ENCODE results near the gene MAFF.

Gene MAFF

GRCh38 chr22:38213319-38213989 lies 11.7 kb downstream of the MAFF start:
- H3K4me3 ChIP-seq (ENCODE audit: low read depth, low read length), result no peak overlapping the region
- no peak for DNase-seq (ENCODE audit: low read depth)
- TF ChIP-seq, protein P1, sequence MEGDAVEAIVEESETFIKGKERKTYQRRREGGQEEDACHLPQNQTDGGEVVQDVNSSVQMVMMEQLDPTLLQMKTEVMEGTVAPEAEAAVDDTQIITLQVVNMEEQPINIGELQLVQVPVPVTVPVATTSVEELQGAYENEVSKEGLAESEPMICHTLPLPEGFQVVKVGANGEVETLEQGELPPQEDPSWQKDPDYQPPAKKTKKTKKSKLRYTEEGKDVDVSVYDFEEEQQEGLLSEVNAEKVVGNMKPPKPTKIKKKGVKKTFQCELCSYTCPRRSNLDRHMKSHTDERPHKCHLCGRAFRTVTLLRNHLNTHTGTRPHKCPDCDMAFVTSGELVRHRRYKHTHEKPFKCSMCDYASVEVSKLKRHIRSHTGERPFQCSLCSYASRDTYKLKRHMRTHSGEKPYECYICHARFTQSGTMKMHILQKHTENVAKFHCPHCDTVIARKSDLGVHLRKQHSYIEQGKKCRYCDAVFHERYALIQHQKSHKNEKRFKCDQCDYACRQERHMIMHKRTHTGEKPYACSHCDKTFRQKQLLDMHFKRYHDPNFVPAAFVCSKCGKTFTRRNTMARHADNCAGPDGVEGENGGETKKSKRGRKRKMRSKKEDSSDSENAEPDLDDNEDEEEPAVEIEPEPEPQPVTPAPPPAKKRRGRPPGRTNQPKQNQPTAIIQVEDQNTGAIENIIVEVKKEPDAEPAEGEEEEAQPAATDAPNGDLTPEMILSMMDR (IDR thresholded peaks at IDR 0.05; ENCODE audit: control insufficient read depth, extremely low read depth, insufficient read depth), result no peak

DNA sequence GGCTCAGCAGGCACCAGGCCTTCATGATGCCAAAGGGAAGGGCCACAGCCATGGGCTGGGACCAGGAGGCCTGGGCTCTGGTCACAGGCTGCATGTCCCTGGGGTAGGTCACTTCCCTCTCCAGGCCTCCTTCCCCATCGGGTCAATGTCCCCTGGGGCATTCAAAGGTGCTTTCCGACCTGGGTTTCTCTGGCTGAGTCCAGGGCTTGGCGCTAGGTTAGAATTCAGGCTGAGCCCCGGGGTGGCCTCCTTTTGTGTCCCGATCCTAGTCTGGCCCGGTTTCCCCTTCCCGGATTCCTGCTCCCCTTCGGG lies 12.2 kb downstream of the MAFF start:
- TF ChIP-seq, protein P1 (IDR thresholded peaks at IDR 0.05; ENCODE audit: control insufficient read depth, extremely low read depth, insufficient read depth), result no peak
- no peak for DNase-seq (ENCODE audit: low read depth)

DNA sequence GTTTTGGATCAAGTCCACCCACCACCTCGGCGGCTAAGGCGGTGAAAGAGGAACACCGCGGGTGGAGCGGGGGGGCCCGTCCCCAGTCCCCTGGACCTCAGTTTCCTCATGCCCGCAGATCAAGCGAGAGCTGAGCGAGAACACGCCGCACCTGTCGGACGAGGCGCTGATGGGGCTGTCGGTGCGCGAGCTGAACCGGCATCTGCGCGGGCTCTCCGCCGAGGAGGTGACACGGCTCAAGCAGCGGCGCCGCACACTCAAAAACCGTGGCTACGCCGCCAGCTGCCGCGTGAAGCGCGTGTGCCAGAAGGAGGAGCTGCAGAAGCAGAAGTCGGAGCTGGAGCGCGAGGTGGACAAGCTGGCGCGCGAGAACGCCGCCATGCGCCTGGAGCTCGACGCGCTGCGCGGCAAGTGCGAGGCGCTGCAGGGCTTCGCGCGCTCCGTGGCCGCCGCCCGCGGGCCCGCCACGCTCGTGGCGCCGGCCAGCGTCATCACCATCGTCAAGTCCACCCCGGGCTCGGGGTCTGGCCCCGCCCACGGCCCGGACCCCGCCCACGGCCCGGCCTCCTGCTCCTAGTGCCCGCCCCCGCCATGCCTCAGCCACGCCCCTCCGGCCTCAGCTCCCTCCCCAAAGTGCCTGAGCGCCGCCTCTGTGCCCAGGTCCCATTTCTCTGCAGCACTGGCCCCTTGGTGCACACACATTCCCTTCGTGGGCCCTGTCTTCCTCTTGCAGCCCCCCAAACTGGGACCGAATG lies 12.7 kb downstream of the MAFF start:
- DNase-seq (ENCODE audit: low read depth), result no peak
- TF ChIP-seq, protein P1 (IDR thresholded peaks at IDR 0.05; ENCODE audit: control insufficient read depth, extremely low read depth, insufficient read depth), result no peak
- H3K4me3 ChIP-seq (ENCODE audit: low read depth, low read length), result no peak overlapping the region

More for the DNA sequence above, 12.2 kb downstream of the MAFF start:
- H3K4me3 ChIP-seq (ENCODE audit: low read depth, low read length), result no peak overlapping the region

GRCh38 chr22:38215156-38216038 lies 13.6 kb downstream of the MAFF start:
- no peak for DNase-seq (ENCODE audit: low read depth)
- H3K4me3 ChIP-seq (ENCODE audit: low read depth, low read length), result no peak overlapping the region
- TF ChIP-seq, protein P1 (IDR thresholded peaks at IDR 0.05; ENCODE audit: control insufficient read depth, extremely low read depth, insufficient read depth), result no peak

GRCh38 chr22:38218661-38219622 lies 17.1 kb downstream of the MAFF start:
- no peak for DNase-seq (ENCODE audit: low read depth)
- TF ChIP-seq, protein P1 (IDR thresholded peaks at IDR 0.05; ENCODE audit: control insufficient read depth, extremely low read depth, insufficient read depth), result no peak
- H3K4me3 ChIP-seq (ENCODE audit: low read depth, low read length), result no peak overlapping the region

- H3K4me3 ChIP-seq (ENCODE audit: low read depth, low read length), result no peak overlapping the region
- TF ChIP-seq, protein P1 (IDR thresholded peaks at IDR 0.05; ENCODE audit: control insufficient read depth, extremely low read depth, insufficient read depth), result no peak
- no peak for DNase-seq (ENCODE audit: low read depth)
These were observed 17.8 kb downstream of the MAFF start for GRCh38 chr22:38219632-38220031.
